IMR-90 (cell line): ENCODE measurements around the gene ESRRG. TPM values are rescaled to one million over a fixed set of nuclear protein-coding genes. Genes with fewer than 3 reads are reported as not detected.

Experiments
- ATAC-seq: fragments of 200-7000 bp; cut with Tn5 transposase; 2 replicates; pipeline ENCODE4 v1.9.1; 2020; ENCODE audit warnings: low read depth, mild to moderate bottlenecking, moderate library complexity
- BruUV-seq: library from RNA; stranded (reverse); fragments of 400-500 nt; replicated peaks from 2 replicates; lab custom pipeline; 2021; lab: Mats Ljungman, UMichigan
- CTCF ChIA-PET: fragments of 300-600 bp; formaldehyde crosslinking; extraction: SDS; loops from one replicate; lab custom pipeline; 2021; ENCODE audit warnings: antibody characterized with exemption; lab: Yijun Ruan, JAX
- POLR2A ChIA-PET: fragments of 300-600 bp; sonication (Branson Sonifier 250); formaldehyde crosslinking; loops from one replicate; lab custom pipeline; 2022; ENCODE audit warnings: antibody characterized with exemption; ENCODE audit not compliant: unreplicated experiment; lab: Charles Lee
- DNase-seq: peaks from one replicate; pipeline ENCODE4 v3.0.0; 2013
- H2AFZ ChIP-seq: replicated peaks from 2 replicates; pipeline ENCODE3; 2013; ENCODE audit warnings: low read length, mild to moderate bottlenecking; ENCODE audit not compliant: poor library complexity
- H2AK5ac ChIP-seq: 2 replicates; pipeline ENCODE4 v1.6.1; 2013; ENCODE audit warnings: low read depth, low read length, inconsistent platforms
- H2AK9ac ChIP-seq: replicated peaks from 2 replicates; pipeline ENCODE3; 2013; ENCODE audit warnings: mild to moderate bottlenecking, low read depth, low read length, moderate library complexity; ENCODE audit not compliant: poor library complexity
- H2BK120ac ChIP-seq: 2 replicates; pipeline ENCODE4 v1.6.1; 2013; ENCODE audit warnings: low read depth, low read length, inconsistent platforms
- H2BK15ac ChIP-seq: 3 replicates; pipeline ENCODE4 v1.6.1; 2013; ENCODE audit warnings: low read depth, low read length, inconsistent platforms
- H2BK20ac ChIP-seq: 2 replicates; pipeline ENCODE4 v1.6.1; 2013; ENCODE audit warnings: low read depth, mild to moderate bottlenecking, inconsistent platforms, low read length, moderate library complexity
- H2BK5ac ChIP-seq: 2 replicates; pipeline ENCODE4 v1.6.1; 2013; ENCODE audit warnings: mild to moderate bottlenecking, low read depth, low read length, inconsistent platforms; ENCODE audit not compliant: poor library complexity, severe bottlenecking
- H3K14ac ChIP-seq: replicated peaks from 2 replicates; pipeline ENCODE4 v1.6.1; 2013; ENCODE audit warnings: low read depth, low read length, inconsistent platforms
- H3K18ac ChIP-seq: 2 replicates; pipeline ENCODE4 v1.6.1; 2013; ENCODE audit warnings: low read depth, low read length, control low read depth
- H3K23ac ChIP-seq: 2 replicates; pipeline ENCODE4 v1.6.1; 2013; ENCODE audit warnings: low read depth, low read length, inconsistent platforms
- H3K27ac ChIP-seq: 2 replicates; pipeline ENCODE4 v1.5.1; 2013; ENCODE audit warnings: mild to moderate bottlenecking, control low read depth, low read length; ENCODE audit not compliant: insufficient read depth
- H3K27me3 ChIP-seq: 2 replicates; pipeline ENCODE4 v1.6.1; 2013; ENCODE audit warnings: low read length; ENCODE audit not compliant: control insufficient read depth, insufficient read depth
- H3K36me3 ChIP-seq: 2 replicates; pipeline ENCODE4 v1.6.1; 2013; ENCODE audit warnings: low read length, mixed read lengths; ENCODE audit not compliant: control insufficient read depth, insufficient read depth
- H3K4ac ChIP-seq: 2 replicates; pipeline ENCODE4 v1.6.1; 2013; ENCODE audit warnings: low read depth, low read length, inconsistent platforms
- H3K4me1 ChIP-seq: 2 replicates; pipeline ENCODE4 v1.6.1; 2013; ENCODE audit warnings: low read length, mixed read lengths; ENCODE audit not compliant: control insufficient read depth, insufficient read depth
- H3K4me2 ChIP-seq: 2 replicates; pipeline ENCODE4 v1.6.1; 2013; ENCODE audit warnings: low read depth, mild to moderate bottlenecking, control low read depth, low read length, moderate library complexity
- H3K4me3 ChIP-seq: 2 replicates; pipeline ENCODE4 v1.5.1; 2013; ENCODE audit warnings: low read depth, mild to moderate bottlenecking, control low read depth, low read length, moderate library complexity; ENCODE audit not compliant: insufficient read depth
- H3K56ac ChIP-seq: 2 replicates; pipeline ENCODE4 v1.6.1; 2013; ENCODE audit warnings: low read length, inconsistent platforms; ENCODE audit not compliant: insufficient read depth; ENCODE audit errors: extremely low read depth
- H3K79me1 ChIP-seq, 2 experiments: 2 replicates each; pipeline ENCODE4 v1.6.1; 2013; ENCODE audit warnings: low read length in 2 of 2, inconsistent platforms in 1 of 2, low read depth in 1 of 2
- H3K9ac ChIP-seq: 2 replicates; pipeline ENCODE4 v1.6.1; 2013; ENCODE audit warnings: low read depth, low read length, control low read depth
- H3K9me1 ChIP-seq: 2 replicates; pipeline ENCODE4 v1.6.1; 2013; ENCODE audit warnings: low read length, inconsistent platforms; ENCODE audit not compliant: insufficient read depth
- H3K9me3 ChIP-seq: 2 replicates; pipeline ENCODE4 v1.6.1; 2013; ENCODE audit warnings: low read length; ENCODE audit not compliant: control insufficient read depth, insufficient read depth
- H4K20me1 ChIP-seq: 2 replicates; pipeline ENCODE4 v1.6.1; 2013; ENCODE audit warnings: low read length, inconsistent platforms; ENCODE audit not compliant: insufficient read depth
- H4K5ac ChIP-seq: 2 replicates; pipeline ENCODE4 v1.6.1; 2013; ENCODE audit warnings: mild to moderate bottlenecking, low read depth, low read length, control low read depth
- H4K8ac ChIP-seq, 2 experiments: 2 replicates each; pipeline ENCODE4 v1.6.1; 2013; ENCODE audit warnings: low read depth in 2 of 2, low read length in 2 of 2, control low read depth in 1 of 2, inconsistent platforms in 1 of 2
- H4K91ac ChIP-seq: 2 replicates; pipeline ENCODE4 v1.6.1; 2013; ENCODE audit warnings: low read depth, low read length, inconsistent platforms; ENCODE audit not compliant: insufficient read depth
- FOS ChIP-seq: fragments of 150-350 bp; IDR thresholded peaks from 2 replicates; pipeline ENCODE4 v1.6.1; 2016; ENCODE audit warnings: low read depth, low read length
- WGBS, 2 experiments: methylation state at CpG; one replicate each; pipeline versions ENCODE4 v1.1.5 to v1.1.7; 2013; ENCODE audit warnings: missing lambda C conversion rate in 2 of 2; ENCODE audit not compliant: insufficient read length in 1 of 2; ENCODE audit errors: extremely low coverage in 2 of 2; 5-methylcytosine and 5-hydroxymethylcytosine counted together
- dilution Hi-C: fragments of 300-500 bp; cut with HindIII; formaldehyde crosslinking; loops from one replicate; pipeline ENCODE4 v1.14.3; 2018; ENCODE audit warnings: low sequenced_read_pairs; ENCODE audit not compliant: unreplicated experiment
- in situ Hi-C: fragments of 300-500 bp; cut with MboI; formaldehyde crosslinking; loops from 3 replicates; pipeline ENCODE4 v1.14.3; 2019; ENCODE audit warnings: low sequenced_read_pairs, inconsistent platforms, mixed read lengths
- intact Hi-C: fragments of 100-400 bp; cut with micrococcal nuclease; formaldehyde crosslinking; loops from 2 replicates; pipeline ENCODE4 v1.10.0; 2022
- polyA plus RNA-seq, 3 experiments: library from polyadenylated mRNA; depleted of rRNA; stranded (reverse); fragments of >200 nt; gene quantifications; 2 replicates each; pipeline ENCODE4 v1.2.3, GENCODE V29; 2012; ENCODE audit warnings: low replicate concordance in 1 of 3
- total RNA-seq: library from RNA; depleted of rRNA; stranded (reverse); fragments of >200 nt; gene quantifications from 2 replicates; pipeline ENCODE4 v1.2.3, GENCODE V29; 2012

The ESRRG gene
- total and polyA plus RNA-seq, 2 of the 4 experiments (the other 2 are of a cell fraction), result 0.17 to 0.54 TPM

DNA sequence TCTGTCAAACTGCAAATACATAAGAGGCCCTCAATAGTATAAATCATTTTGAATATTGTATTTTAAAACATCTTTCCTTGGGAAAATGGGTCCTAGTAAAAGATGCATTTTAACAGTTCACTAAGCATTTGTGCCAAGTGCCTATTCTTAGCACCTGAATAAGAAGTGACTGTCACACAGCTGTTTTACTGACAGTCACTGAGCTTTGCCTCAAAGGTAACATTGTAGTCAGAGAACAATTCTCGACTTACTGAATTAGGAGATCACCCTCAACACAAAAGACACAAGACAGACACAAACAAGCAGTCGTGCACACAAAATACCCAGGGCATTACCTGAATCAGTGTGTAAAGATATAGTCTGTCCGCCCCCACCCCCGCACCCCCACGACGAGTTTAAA, 408 bp downstream of the ESRRG start:
- Histone ChIP-seq H3K4me1 (peaks cover 2% of the 10 kb centered on the region; the same call in 1 of the 2 replicates), H3K79me1 (no peaks in the 10 kb centered on the region), H2BK5ac (no peak overlapping the region), H3K4me2 (peak overlapping the region; percentile 80), H3K27ac (no peak overlapping the region), H3K4ac (no peak overlapping the region), H3K9ac (peak overlapping the region; percentile 14; the same call in 1 of the 2 replicates), H2BK120ac (no peak overlapping the region), H2BK15ac (no peak overlapping the region), H3K14ac (no peak overlapping the region), H2AK5ac (no peak overlapping the region), H3K4me3 (peak overlapping the region; percentile 37), H2AK9ac (no peak overlapping the region), H4K20me1 (no peaks in the 10 kb centered on the region), H3K27me3 (no peaks in the 10 kb centered on the region), H4K5ac (no peak overlapping the region), H4K8ac (no peak overlapping the region), H4K91ac (no peak overlapping the region), H2BK20ac (no peak overlapping the region), H3K9me1 (peaks cover 3% of the 10 kb centered on the region; the same call in 1 of the 2 replicates), H3K9me3 (no peaks in the 10 kb centered on the region), H3K56ac (no peak overlapping the region), H3K18ac (no peak overlapping the region), H2AFZ (peak overlapping the region; percentile 82), H3K36me3 (no peaks in the 10 kb centered on the region), H3K23ac (no peak overlapping the region)
- TF ChIP-seq FOS, result no peak
- POLR2A ChIA-PET, result no interaction called here
- ATAC-seq, result no peak
- in situ Hi-C loops, result no loop called here
- no peak for DNase-seq
- intact Hi-C loops, result loop anchor here (5.0 kb wide), 3 partner anchors 121 to 501 kb away; no protein-coding TSS in a partner anchor
- BruUV-seq, result no TSS peak
- WGBS, 2 experiments, result no CpG with 5 or more reads among the region's 6 CpGs
- dilution Hi-C loops, result no loop called here
- CTCF ChIA-PET, result interaction anchor here (0.9 to 1.2 kb wide), 2 partner anchors 10 to 96 kb away, joined by 3 to 4 read pairs; no protein-coding TSS in a partner anchor
